NCI-H1105 treated with DMSO at 0.1 percent for 48 hours (cell line): ENCODE measurements around the gene GYPB.
"Not testable (repeated sequence)": the region's sequence is repeated elsewhere in the genome, so short reads cannot be mapped to it uniquely, and the experiment has no call there.

ENCODE experiments used
- DNase-seq: peaks from one replicate; lab custom pipeline; 2025; lab: John Stamatoyannopoulos, UW

The GYPB gene

GRCh38 chr4:144019277-144019676 lies at the start of gene GYPB:
Gene GYPB (minus strand): TSS chr4:144019380. CDS start chr4:144019287, 93 bp downstream.
- DNase-seq, result not testable (repeated sequence)

GRCh38 chr4:144061556-144061955 lies 42.4 kb upstream of the GYPB start:
- DNase-seq, result not testable (repeated sequence)

GRCh38 chr4:144060234-144060859 lies 41.2 kb upstream of the GYPB start:
- not testable (repeated sequence) for DNase-seq

- no peak for DNase-seq
Observed at GRCh38 chr4:144056800-144057199, 37.6 kb upstream of the GYPB start.

- DNase-seq, result not testable (repeated sequence)
Observed at GRCh38 chr4:144055336-144055735, 36.2 kb upstream of the GYPB start.

GRCh38 chr4:144051494-144051893 lies 32.3 kb upstream of the GYPB start:
- DNase-seq, result not testable (repeated sequence)

- not testable (repeated sequence) for DNase-seq
Observed at GRCh38 chr4:144050631-144051030, 31.5 kb upstream of the GYPB start.

GRCh38 chr4:144049495-144050424 lies 30.6 kb upstream of the GYPB start:
- not testable (repeated sequence) for DNase-seq

- not testable (repeated sequence) for DNase-seq
Observed at GRCh38 chr4:144044936-144045335, 25.8 kb upstream of the GYPB start.

- DNase-seq, result not testable (repeated sequence)
Observed at GRCh38 chr4:144032580-144032979, 13.4 kb upstream of the GYPB start.

GRCh38 chr4:144031875-144032274 lies 12.7 kb upstream of the GYPB start:
- DNase-seq, result not testable (repeated sequence)

- not testable (repeated sequence) for DNase-seq
Observed at GRCh38 chr4:144031369-144031768, 12.2 kb upstream of the GYPB start.

GRCh38 chr4:144030708-144031107 lies 11.5 kb upstream of the GYPB start:
- DNase-seq, result not testable (repeated sequence)

GRCh38 chr4:144026682-144027081 lies 7.5 kb upstream of the GYPB start:
- not testable (repeated sequence) for DNase-seq

- not testable (repeated sequence) for DNase-seq
Observed at GRCh38 chr4:144024399-144025053, 5.3 kb upstream of the GYPB start.

GRCh38 chr4:144022772-144023400 lies 3.7 kb upstream of the GYPB start:
- not testable (repeated sequence) for DNase-seq

- DNase-seq, result peak; percentile 14
Observed at GRCh38 chr4:144021336-144021990, 2.3 kb upstream of the GYPB start.

- not testable (repeated sequence) for DNase-seq
Observed at GRCh38 chr4:144018223-144019000, 768 bp downstream of the GYPB start.

GRCh38 chr4:144017271-144017670 lies 1.9 kb downstream of the GYPB start:
- not testable (repeated sequence) for DNase-seq

- DNase-seq, result not testable (repeated sequence)
Observed at GRCh38 chr4:144016057-144016605, 3.0 kb downstream of the GYPB start.
